SK-N-SH (cell line): ENCODE results near the gene SLC34A3. TPM values are rescaled to one million over a fixed set of nuclear protein-coding genes. Genes with fewer than 3 reads are reported as not detected.

Experiments
- CTCF ChIA-PET: fragments of 300-600, 350-600 bp; formaldehyde crosslinking; extraction: SDS; loops from one replicate; lab custom pipeline; 2021; lab: Yijun Ruan, JAX
- POLR2A ChIA-PET: fragments of 350-600 bp; sonication (Branson Sonifier 250); formaldehyde crosslinking; extraction: SDS; loops from one replicate; lab custom pipeline; 2020; ENCODE audit warnings: antibody characterized with exemption, inconsistent platforms; lab: Yijun Ruan, JAX
- DNase-seq: peaks from one replicate; pipeline ENCODE4 v3.0.0; 2012
- H2AFZ ChIP-seq: fragments of 200-600 bp; sonication (generic); 2 replicates; pipeline ENCODE4 v1.8.1; 2016; ENCODE audit warnings: antibody characterized with exemption, mild to moderate bottlenecking, low read depth
- H3F3A ChIP-seq: fragments of 200-600 bp; sonication (generic); replicated peaks from 2 replicates; pipeline ENCODE3; 2016; ENCODE audit warnings: antibody characterized with exemption, mild to moderate bottlenecking; ENCODE audit not compliant: insufficient read depth
- H3K27ac ChIP-seq, 2 experiments: fragments of 200-500 bp in 1 of 2; fragments of 200-600 bp in 1 of 2; sonication (Bioruptor generic) in 1 of 2; sonication (generic), shearing (Covaris generic) in 1 of 2; 2 replicates each; pipeline versions ENCODE4 v1.5.1 to v1.6.1; 2014 to 2016; ENCODE audit warnings: low read depth in 2 of 2, inconsistent platforms in 1 of 2, low read length in 1 of 2, mild to moderate bottlenecking in 1 of 2, mixed read lengths in 1 of 2
- H3K27me3 ChIP-seq: fragments of 200-600 bp; sonication (generic), shearing (Covaris generic); 2 replicates; pipeline ENCODE4 v1.6.1; 2016; ENCODE audit warnings: mixed run types; ENCODE audit not compliant: insufficient read depth
- H3K36me3 ChIP-seq, 2 experiments: fragments of 200-500 bp in 1 of 2; fragments of 200-600 bp in 1 of 2; sonication (Bioruptor generic) in 1 of 2; sonication (generic) in 1 of 2; replicated peaks in 1 of 2; 2 replicates each; pipeline versions ENCODE3 to v1.5.1; 2014 to 2016; ENCODE audit warnings: low read length in 1 of 2, mild to moderate bottlenecking in 1 of 2; ENCODE audit not compliant: insufficient read depth in 2 of 2, control insufficient read depth in 1 of 2
- H3K4me1 ChIP-seq, 2 experiments: fragments of 200-500 bp in 1 of 2; fragments of 200-600 bp in 1 of 2; sonication (Bioruptor generic) in 1 of 2; sonication (generic), shearing (Covaris generic) in 1 of 2; 2 replicates each; pipeline versions ENCODE4 v1.5.1 to v1.6.1; 2014 to 2016; ENCODE audit warnings: low read depth in 1 of 2, low read length in 1 of 2, mixed run types in 1 of 2; ENCODE audit not compliant: insufficient read depth in 2 of 2, control insufficient read depth in 1 of 2
- H3K4me2 ChIP-seq: fragments of 200-600 bp; sonication (generic), shearing (Covaris generic); 2 replicates; pipeline ENCODE4 v1.6.1; 2017; ENCODE audit warnings: mixed run types
- H3K4me3 ChIP-seq, 2 experiments: fragments of 200-500 bp in 1 of 2; fragments of 200-600 bp in 1 of 2; sonication (Bioruptor generic) in 1 of 2; sonication (generic), shearing (Covaris generic) in 1 of 2; 2 replicates each; pipeline versions ENCODE4 v1.5.1 to v1.8.1; 2014 to 2016; ENCODE audit warnings: low read depth in 2 of 2, inconsistent platforms in 1 of 2, low read length in 1 of 2, mild to moderate bottlenecking in 1 of 2, mixed read lengths in 1 of 2, moderate library complexity in 1 of 2
- H3K79me2 ChIP-seq: fragments of 200-600 bp; sonication (generic); 2 replicates; pipeline ENCODE4 v1.8.1; 2017; ENCODE audit warnings: mild to moderate bottlenecking; ENCODE audit not compliant: insufficient read depth
- H3K9ac ChIP-seq: fragments of 200-600 bp; sonication (generic); 2 replicates; pipeline ENCODE4 v1.6.1; 2017; ENCODE audit warnings: mixed run types
- H3K9me2 ChIP-seq: fragments of 200-600 bp; sonication (generic); 2 replicates; pipeline ENCODE4 v1.6.1; 2017; ENCODE audit warnings: mixed run types
- H3K9me3 ChIP-seq: fragments of 200-600 bp; sonication (generic); 2 replicates; pipeline ENCODE4 v1.6.1; 2017; ENCODE audit warnings: mixed run types, mild to moderate bottlenecking, moderate library complexity
- H4K20me1 ChIP-seq: fragments of 200-600 bp; sonication (generic); 2 replicates; pipeline ENCODE4 v1.6.1; 2017; ENCODE audit warnings: mild to moderate bottlenecking, mixed run types; ENCODE audit not compliant: insufficient read depth
- ELF1 ChIP-seq: IDR thresholded peaks from 2 replicates; pipeline ENCODE4 v1.4.0; 2012
- EP300 ChIP-seq, 2 experiments: IDR thresholded peaks; 2 replicates each; pipeline versions ENCODE4 v1.4.0 to v1.6.1; 2012; ENCODE audit warnings: borderline replicate concordance in 1 of 2, low read depth in 1 of 2, low read length in 1 of 2
- EZH2phosphoT487 ChIP-seq: fragments of 200-600 bp; sonication (generic); IDR thresholded peaks from 2 replicates; pipeline ENCODE4 v1.6.1; 2017; ENCODE audit warnings: low read depth, mixed run types, mild to moderate bottlenecking, antibody characterized with exemption, moderate library complexity, borderline replicate concordance
- FOSL2 ChIP-seq: IDR thresholded peaks from 2 replicates; pipeline ENCODE4 v1.4.0; 2012; ENCODE audit warnings: low read depth, mild to moderate bottlenecking, moderate library complexity, borderline replicate concordance
- FOXJ3 ChIP-seq: sonication (generic); formaldehyde crosslinking; IDR thresholded peaks from 2 replicates; pipeline ENCODE4 v1.5.1; 2020; ENCODE audit warnings: mild to moderate bottlenecking, missing genetic modification reagents
- GATA2 ChIP-seq: sonication (generic); formaldehyde crosslinking; IDR thresholded peaks from 2 replicates; pipeline ENCODE4 v1.5.0; 2020; ENCODE audit warnings: mild to moderate bottlenecking, missing genetic modification reagents
- MXI1 ChIP-seq: IDR thresholded peaks from 2 replicates; pipeline ENCODE4 v1.6.1; 2012; ENCODE audit warnings: mild to moderate bottlenecking, low read depth, low read length, improper control_type of control experiment
- NRF1 ChIP-seq: IDR thresholded peaks from 2 replicates; pipeline ENCODE4 v1.6.1; 2012; ENCODE audit warnings: low read depth, mild to moderate bottlenecking, low read length
- RFX5 ChIP-seq: IDR thresholded peaks from 2 replicates; pipeline ENCODE4 v1.6.1; 2012; ENCODE audit warnings: mild to moderate bottlenecking, improper control_type of control experiment, low read length
- RXRA ChIP-seq: IDR thresholded peaks from 2 replicates; pipeline ENCODE4 v1.4.0; 2012; ENCODE audit warnings: low read depth, mild to moderate bottlenecking, borderline replicate concordance
- TAF1 ChIP-seq: IDR thresholded peaks from 2 replicates; pipeline ENCODE4 v1.6.1; 2012; ENCODE audit warnings: low read depth, mild to moderate bottlenecking, low read length, moderate library complexity, borderline replicate concordance
- TCF12 ChIP-seq: IDR thresholded peaks from 2 replicates; pipeline ENCODE4 v1.4.0; 2012
- WGBS: methylation state at CpG from one replicate; pipeline ENCODE4 v1.1.6; 2017; ENCODE audit warnings: low lambda C conversion rate; 5-methylcytosine and 5-hydroxymethylcytosine counted together
- polyA plus RNA-seq, 3 experiments: library from polyadenylated mRNA; depleted of rRNA; stranded (reverse); fragments of >200 nt; gene quantifications; 2 replicates each; pipeline ENCODE4 v1.2.3, GENCODE V29; 2012
- TF ChIP-seq, protein P1 (sequence below): IDR thresholded peaks from 2 replicates; pipeline ENCODE4 v1.4.0; 2012; ENCODE audit warnings: low read depth, borderline replicate concordance
- TF ChIP-seq, protein P2 (sequence below): fragments of 200-600 bp; sonication (generic); IDR thresholded peaks from 2 replicates; pipeline ENCODE4 v1.6.1; 2017; ENCODE audit warnings: antibody characterized with exemption, mild to moderate bottlenecking, moderate library complexity

Gene SLC34A3
- polyA plus RNA-seq, 1 of the 3 experiments (the other 2 are of a cell fraction) = not detected

DNA sequence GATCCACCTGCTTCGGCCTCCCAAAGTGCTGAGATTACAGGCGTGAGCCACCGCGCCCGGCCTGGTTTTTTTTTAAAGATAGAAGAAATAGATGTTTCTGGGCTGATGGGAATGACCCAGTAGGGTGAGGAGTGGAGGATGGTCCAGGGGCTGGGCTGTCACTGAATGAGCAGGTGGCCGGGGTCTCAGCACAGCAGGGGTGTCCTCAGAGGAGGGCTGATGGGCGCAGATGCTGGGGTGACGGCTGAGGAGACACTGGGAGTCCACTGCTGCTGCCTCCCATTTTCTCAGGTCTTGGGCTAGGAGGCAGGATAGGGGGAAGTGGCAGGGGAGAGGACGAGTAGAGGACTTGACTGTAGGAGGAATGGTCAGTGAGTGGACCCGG lies 44.5 kb downstream of the SLC34A3 start:
- 95% methylated on average over 10 of the region's 10 CpGs for WGBS
- Histone ChIP-seq H3K4me3 (no peak overlapping the region), H3K79me2 (no peaks in the 10 kb centered on the region), H3K27ac (no peak overlapping the region), H3K27me3 (no peaks in the 10 kb centered on the region), H3K4me1 (no peaks in the 10 kb centered on the region; a peak in 2 of 4 replicates), H4K20me1 (0 out of 2 replicates have a peak, but pooled peaks cover 3% of the 10 kb centered on the region), H3K9me3 (no peaks in the 10 kb centered on the region), H3F3A (peaks cover 8% of the 10 kb centered on the region), H3K36me3 (peaks cover 0 to 19% of the 10 kb centered on the region in 2 experiments), H3K9me2 (no peaks in the 10 kb centered on the region), H3K9ac (no peak overlapping the region), H3K4me2 (no peak overlapping the region), H2AFZ (no peak overlapping the region)
- no peak for DNase-seq
- CTCF ChIA-PET = interaction anchor here (0.9 to 2.8 kb wide), 3 partner anchors 11 to 148 kb away, joined by 3 to 18 read pairs (median 8); partner anchors contain the start of genes EXD3 and NOXA1
- POLR2A ChIA-PET = no interaction called here
- TF ChIP-seq ELF1 = no peak
- TF ChIP-seq FOSL2 = no peak
- TF ChIP-seq, protein P1, sequence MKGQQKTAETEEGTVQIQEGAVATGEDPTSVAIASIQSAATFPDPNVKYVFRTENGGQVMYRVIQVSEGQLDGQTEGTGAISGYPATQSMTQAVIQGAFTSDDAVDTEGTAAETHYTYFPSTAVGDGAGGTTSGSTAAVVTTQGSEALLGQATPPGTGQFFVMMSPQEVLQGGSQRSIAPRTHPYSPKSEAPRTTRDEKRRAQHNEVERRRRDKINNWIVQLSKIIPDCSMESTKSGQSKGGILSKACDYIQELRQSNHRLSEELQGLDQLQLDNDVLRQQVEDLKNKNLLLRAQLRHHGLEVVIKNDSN = no peak
- TF ChIP-seq RFX5 = no peak
- TF ChIP-seq FOXJ3 (CRISPR knock-in tag) = no peak
- no peak for TF ChIP-seq EP300 (IDR thresholded peaks at IDR 0.05; ENCODE audit: borderline replicate concordance in 1 of 2, low read depth in 1 of 2, low read length in 1 of 2)
- no peak for TF ChIP-seq TAF1
- no peak for TF ChIP-seq RXRA
- TF ChIP-seq EZH2phosphoT487 = no peak
- TF ChIP-seq NRF1 = no peak
- TF ChIP-seq GATA2 (CRISPR knock-in tag) = no peak
- TF ChIP-seq MXI1 = no peak
- TF ChIP-seq, protein P2, sequence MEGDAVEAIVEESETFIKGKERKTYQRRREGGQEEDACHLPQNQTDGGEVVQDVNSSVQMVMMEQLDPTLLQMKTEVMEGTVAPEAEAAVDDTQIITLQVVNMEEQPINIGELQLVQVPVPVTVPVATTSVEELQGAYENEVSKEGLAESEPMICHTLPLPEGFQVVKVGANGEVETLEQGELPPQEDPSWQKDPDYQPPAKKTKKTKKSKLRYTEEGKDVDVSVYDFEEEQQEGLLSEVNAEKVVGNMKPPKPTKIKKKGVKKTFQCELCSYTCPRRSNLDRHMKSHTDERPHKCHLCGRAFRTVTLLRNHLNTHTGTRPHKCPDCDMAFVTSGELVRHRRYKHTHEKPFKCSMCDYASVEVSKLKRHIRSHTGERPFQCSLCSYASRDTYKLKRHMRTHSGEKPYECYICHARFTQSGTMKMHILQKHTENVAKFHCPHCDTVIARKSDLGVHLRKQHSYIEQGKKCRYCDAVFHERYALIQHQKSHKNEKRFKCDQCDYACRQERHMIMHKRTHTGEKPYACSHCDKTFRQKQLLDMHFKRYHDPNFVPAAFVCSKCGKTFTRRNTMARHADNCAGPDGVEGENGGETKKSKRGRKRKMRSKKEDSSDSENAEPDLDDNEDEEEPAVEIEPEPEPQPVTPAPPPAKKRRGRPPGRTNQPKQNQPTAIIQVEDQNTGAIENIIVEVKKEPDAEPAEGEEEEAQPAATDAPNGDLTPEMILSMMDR = no peak
- no peak for TF ChIP-seq TCF12
